Ishikawa (cell line): ENCODE data around the gene RHBDD3.

ENCODE experiments used
- CEBPB ChIP-seq: IDR thresholded peaks from 2 replicates; pipeline ENCODE4 v1.6.1; 2012
- CREB1 ChIP-seq: IDR thresholded peaks from 2 replicates; pipeline ENCODE4 v1.6.1; 2012; ENCODE audit warnings: low read depth
- EGR1 ChIP-seq: IDR thresholded peaks from 2 replicates; pipeline ENCODE4 v1.6.1; 2012
- EP300 ChIP-seq: IDR thresholded peaks from 2 replicates; pipeline ENCODE4 v1.6.1; 2012; ENCODE audit warnings: borderline replicate concordance
- FOXM1 ChIP-seq: IDR thresholded peaks from 2 replicates; pipeline ENCODE4 v1.6.1; 2012; ENCODE audit warnings: low read depth, borderline replicate concordance
- RAD21 ChIP-seq: IDR thresholded peaks from 2 replicates; pipeline ENCODE4 v1.6.1; 2012; ENCODE audit warnings: low read depth
- TAF1 ChIP-seq: IDR thresholded peaks from 2 replicates; pipeline ENCODE4 v1.6.1; 2012; ENCODE audit warnings: low read depth, mild to moderate bottlenecking
- TCF12 ChIP-seq: IDR thresholded peaks from 2 replicates; pipeline ENCODE4 v1.6.1; 2012; ENCODE audit warnings: low read depth
- TEAD4 ChIP-seq: IDR thresholded peaks from 2 replicates; pipeline ENCODE4 v1.6.1; 2012
- YY1 ChIP-seq: IDR thresholded peaks from 2 replicates; pipeline ENCODE4 v1.6.1; 2012; ENCODE audit warnings: low read depth
- ZBTB7A ChIP-seq: IDR thresholded peaks from 2 replicates; pipeline ENCODE4 v1.6.1; 2012; ENCODE audit warnings: low read depth
- TF ChIP-seq, protein P1 (sequence below): IDR thresholded peaks from 2 replicates; pipeline ENCODE4 v1.6.1; 2012
- TF ChIP-seq, protein P2 (sequence below): IDR thresholded peaks from 2 replicates; pipeline ENCODE4 v1.6.1; 2012
- TF ChIP-seq, protein P3 (sequence below): IDR thresholded peaks from 2 replicates; pipeline ENCODE4 v1.6.1; 2012; ENCODE audit warnings: low read depth, mild to moderate bottlenecking

DNA sequence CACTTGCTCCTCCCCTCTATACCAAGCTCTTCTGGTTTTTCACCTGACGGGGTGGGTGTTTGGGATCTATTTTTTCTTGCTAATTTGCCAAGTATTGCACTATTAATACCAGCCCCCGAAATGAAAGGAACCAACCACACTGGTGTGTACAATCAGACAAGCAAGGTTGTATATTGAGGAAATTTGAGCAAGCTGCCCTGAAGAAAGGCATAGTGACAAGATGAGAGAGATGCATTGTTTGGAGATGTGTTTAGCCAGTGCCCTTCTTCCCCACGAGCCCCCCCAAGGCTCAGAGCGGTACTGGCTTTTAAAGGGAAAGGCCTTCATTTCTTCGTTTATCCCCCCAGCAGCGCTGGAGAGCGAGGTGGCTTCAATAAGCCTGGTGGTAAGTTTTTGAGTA, 23.4 kb upstream of the RHBDD3 start:
- TF ChIP-seq EP300 (no peak), EGR1 (no peak), TCF12 (no peak), TAF1 (no peak), TEAD4 (no peak), RAD21 (no peak), YY1 (no peak), CREB1 (no peak), FOXM1 (no peak), CEBPB (no peak), ZBTB7A (no peak)
- TF ChIP-seq, protein P1, sequence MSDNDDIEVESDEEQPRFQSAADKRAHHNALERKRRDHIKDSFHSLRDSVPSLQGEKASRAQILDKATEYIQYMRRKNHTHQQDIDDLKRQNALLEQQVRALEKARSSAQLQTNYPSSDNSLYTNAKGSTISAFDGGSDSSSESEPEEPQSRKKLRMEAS = no peak
- TF ChIP-seq, protein P2, sequence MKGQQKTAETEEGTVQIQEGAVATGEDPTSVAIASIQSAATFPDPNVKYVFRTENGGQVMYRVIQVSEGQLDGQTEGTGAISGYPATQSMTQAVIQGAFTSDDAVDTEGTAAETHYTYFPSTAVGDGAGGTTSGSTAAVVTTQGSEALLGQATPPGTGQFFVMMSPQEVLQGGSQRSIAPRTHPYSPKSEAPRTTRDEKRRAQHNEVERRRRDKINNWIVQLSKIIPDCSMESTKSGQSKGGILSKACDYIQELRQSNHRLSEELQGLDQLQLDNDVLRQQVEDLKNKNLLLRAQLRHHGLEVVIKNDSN = no peak
- TF ChIP-seq, protein P3, sequence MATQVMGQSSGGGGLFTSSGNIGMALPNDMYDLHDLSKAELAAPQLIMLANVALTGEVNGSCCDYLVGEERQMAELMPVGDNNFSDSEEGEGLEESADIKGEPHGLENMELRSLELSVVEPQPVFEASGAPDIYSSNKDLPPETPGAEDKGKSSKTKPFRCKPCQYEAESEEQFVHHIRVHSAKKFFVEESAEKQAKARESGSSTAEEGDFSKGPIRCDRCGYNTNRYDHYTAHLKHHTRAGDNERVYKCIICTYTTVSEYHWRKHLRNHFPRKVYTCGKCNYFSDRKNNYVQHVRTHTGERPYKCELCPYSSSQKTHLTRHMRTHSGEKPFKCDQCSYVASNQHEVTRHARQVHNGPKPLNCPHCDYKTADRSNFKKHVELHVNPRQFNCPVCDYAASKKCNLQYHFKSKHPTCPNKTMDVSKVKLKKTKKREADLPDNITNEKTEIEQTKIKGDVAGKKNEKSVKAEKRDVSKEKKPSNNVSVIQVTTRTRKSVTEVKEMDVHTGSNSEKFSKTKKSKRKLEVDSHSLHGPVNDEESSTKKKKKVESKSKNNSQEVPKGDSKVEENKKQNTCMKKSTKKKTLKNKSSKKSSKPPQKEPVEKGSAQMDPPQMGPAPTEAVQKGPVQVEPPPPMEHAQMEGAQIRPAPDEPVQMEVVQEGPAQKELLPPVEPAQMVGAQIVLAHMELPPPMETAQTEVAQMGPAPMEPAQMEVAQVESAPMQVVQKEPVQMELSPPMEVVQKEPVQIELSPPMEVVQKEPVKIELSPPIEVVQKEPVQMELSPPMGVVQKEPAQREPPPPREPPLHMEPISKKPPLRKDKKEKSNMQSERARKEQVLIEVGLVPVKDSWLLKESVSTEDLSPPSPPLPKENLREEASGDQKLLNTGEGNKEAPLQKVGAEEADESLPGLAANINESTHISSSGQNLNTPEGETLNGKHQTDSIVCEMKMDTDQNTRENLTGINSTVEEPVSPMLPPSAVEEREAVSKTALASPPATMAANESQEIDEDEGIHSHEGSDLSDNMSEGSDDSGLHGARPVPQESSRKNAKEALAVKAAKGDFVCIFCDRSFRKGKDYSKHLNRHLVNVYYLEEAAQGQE = no peak
